SHP77 treated with DMSO at 0.1 percent for 48 hours (cell line): ENCODE results near the gene CCDC134.
"Not testable (repeated sequence)": the region's sequence is repeated elsewhere in the genome, so short reads cannot be mapped to it uniquely, and the experiment has no call there.

Experiments used
- DNase-seq: peaks from one replicate; lab custom pipeline; 2025; lab: John Stamatoyannopoulos, UW

The CCDC134 gene

DNA sequence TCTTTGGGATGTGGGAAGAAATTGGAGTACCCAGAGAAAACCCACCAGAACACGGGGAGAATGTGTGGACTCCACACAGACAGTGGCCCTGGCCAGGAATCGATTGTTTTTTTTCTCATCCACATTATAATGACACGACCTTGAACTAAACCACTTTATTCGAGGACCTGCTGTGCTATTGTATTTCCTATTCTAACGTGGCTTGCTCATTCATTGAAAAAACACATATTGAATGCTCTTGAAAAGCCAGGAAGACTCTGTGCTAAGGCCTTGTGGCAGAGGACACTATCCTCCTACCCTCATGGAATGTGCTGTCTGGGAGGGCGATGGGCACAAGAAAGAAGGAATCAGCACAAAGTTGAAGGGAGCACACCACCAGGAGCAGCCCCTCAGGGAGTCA is 23.3 kb downstream of the CCDC134 start:
- no peak for DNase-seq

DNA sequence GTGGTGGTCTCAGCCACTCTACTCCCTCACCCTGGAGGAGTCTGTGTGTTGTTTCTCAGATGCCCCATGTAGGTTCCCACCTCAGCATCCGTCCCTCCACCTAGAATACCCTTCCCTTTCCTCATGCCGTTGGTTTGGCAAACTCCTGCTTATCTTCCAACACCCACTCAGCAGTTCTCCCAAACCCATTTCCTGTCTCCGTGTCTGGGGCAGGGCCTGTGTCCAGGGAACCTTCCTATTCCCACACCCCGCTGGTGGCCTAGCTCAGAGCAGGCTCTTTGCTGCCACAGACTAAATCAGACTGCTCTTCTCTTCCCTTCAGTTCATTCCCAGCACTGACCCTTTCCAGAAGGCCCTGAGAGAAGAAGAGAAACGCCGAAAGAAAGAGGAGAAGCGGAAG is 24.9 kb downstream of the CCDC134 start:
- no peak for DNase-seq

DNA sequence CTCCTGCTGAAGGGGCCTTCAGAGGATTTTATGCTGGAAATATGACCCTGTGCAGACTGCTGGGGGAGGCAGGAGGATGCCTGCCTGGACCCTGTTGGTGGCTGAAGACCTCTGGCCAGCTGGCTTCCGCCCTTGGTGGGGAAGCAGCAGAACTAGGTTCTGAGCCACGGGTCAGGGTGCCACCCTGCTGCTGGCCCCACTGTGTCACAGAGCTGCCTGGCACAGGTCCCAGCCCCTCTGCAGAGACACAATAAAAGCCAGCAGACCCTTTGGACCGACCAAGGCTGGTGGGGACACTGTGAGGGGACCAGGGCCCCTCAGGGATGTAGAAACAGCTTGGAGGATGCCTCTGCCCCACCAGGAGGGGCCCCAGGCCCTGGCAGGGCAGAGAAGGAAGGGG is 25.5 kb downstream of the CCDC134 start:
- no peak for DNase-seq

DNA sequence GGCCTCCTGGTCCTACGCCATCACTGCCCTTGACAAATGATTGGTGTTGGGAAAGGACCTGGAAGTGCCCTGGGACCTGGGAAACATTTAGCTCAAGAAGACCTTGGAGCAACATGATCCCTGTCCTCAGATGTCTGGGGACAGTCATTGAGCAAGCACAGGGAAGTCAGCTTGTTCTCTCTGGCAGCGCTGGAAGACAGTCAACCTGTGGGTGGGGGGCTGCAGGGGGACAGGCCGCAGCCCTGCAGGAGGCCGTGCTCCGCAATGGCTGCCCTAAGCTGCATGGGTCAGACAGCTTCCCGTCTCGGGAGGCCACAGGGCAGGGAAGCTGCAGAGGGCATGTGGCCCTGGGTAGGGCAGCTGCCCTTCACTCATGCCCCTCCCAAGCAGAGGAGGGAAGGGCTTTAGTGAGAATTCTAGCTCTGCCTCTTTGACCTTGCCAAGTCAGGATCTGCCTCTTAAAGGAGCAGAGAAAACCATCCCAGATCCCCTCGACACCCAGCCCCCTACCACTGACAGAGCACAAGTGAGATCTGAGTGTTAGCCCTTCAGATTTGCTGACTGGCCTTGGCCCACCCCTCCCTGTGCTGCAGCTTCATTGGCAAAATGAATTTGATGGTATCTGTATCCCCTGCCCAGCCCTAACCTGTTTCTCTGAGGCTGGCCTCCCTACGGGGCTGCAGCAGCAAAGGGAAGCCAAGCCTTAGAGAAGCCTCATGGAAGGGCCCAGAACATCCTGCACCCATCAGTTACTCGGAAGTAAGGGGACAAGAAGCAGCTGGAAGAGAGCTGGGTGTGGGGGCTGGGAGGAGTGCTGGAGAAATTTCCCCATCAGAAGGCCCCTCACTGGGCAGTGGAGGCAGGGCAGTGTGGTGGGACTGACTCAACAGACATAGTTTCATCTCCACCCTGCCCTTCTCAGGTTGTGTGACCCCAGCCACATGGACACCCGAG is 26.2 kb downstream of the CCDC134 start:
- no peak for DNase-seq

DNA sequence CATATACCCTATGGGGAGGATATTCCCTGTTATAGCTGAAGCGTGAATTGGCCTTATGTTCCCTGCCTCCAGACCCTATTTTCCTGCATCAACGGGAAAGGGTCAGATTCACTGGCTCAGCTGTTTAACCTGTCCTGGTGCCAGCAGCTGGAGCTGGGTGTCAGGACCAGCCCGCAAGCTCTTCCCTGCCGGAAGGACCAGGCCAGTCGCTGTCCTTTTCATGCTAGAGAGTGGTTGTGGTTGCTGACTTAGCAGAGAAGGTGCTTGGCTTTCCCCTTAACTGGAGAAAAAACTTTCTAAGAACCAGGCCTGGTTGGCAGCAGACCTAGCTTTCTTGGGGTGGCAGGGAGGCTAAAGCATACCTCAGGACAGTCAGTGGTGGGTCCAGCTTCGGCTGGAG is 27.2 kb downstream of the CCDC134 start:
- no peak for DNase-seq

DNA sequence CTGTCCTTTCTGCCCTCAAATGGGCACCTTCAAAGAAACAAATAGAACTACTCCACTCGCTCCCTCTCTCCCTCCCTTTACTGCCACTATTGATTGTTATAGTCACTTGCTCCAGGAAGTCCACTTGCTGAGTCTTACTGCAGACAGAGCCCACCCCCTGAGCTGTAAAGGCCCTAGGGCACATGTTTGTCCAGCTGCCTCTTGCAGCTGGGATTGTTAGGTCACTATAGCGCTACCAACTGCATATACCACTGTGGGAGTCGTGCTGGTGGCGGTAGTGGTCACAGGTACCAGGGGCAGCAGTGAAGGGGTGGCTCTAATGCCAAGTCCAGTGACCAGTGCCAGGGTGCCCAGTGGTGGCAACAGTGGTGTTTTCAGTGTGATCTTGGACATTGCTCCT is 28.0 kb downstream of the CCDC134 start:
- peak; percentile 90 for DNase-seq

DNA sequence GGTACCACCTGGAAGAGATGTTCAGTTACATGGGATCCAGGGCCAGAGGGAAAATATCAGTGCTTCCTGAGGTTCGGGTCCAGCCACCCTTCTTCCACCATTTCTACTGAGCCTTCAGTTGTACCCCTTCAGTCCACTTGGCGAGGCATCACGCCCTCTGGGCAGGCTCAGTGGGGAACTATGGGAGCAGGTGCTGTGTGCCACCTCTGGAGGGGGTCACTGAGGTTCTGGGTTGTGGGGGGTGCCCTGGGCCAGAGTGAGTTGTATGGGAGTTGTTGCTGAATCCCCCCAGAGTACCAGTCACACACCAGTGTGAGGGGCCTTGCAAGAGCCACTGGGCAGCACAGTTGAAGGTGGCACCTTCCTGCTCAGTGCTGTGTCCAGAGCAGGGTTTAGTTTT is 29.7 kb downstream of the CCDC134 start:
- DNase-seq, result no peak

DNA sequence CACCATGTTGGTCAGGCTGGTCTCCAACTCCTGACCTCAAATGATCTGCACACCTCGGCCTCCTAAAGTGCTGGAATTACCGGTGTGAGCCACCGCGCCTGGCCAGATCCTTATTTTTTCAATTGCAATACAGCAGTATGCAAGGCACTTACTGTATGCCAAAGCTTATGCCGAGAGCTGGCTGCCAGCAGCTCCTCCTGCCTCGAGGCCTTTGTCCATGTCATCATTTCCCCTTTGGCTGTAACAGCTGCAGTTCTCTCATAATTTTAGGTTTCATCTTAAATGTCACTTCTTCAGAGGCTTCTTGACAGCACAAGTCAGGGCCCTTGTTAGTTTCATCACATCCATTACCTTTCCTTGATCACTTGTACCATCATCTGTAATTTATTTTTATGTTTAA is 30.9 kb downstream of the CCDC134 start:
- DNase-seq, result no peak

DNA sequence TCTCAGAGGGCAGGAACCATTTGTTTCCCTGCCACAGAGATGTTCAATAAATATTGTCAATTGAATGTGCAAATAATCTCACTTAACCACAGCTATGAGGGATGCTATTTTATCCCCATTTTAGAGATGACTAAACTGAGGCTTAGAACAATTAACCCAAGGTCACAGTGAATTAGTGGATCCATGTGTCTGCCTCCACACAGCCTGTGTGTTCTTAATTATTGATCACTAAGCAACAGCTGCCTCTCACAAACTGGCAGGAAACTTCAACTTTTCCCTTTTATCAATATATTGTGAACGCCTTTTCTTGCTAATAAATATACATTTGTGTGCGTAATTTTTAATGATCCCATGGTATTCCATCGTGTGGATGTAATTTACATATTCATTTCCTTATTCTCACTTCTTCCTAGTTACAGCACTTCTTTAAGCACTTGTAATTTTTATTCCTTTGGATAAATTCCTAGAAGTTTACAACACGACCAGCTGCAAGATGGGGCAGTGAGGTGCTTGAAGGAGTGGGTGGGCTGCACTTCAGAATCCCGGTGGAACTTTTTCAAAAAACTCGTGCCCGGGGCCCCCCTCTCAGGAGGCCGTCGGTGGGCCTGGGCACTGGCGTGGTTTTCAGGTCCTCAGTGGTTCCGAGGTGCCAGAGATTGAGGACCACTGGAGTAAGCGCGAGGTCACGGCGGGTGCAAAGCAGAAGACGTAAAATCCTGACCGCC is 31.5 kb downstream of the CCDC134 start:
- no peak for DNase-seq

DNA sequence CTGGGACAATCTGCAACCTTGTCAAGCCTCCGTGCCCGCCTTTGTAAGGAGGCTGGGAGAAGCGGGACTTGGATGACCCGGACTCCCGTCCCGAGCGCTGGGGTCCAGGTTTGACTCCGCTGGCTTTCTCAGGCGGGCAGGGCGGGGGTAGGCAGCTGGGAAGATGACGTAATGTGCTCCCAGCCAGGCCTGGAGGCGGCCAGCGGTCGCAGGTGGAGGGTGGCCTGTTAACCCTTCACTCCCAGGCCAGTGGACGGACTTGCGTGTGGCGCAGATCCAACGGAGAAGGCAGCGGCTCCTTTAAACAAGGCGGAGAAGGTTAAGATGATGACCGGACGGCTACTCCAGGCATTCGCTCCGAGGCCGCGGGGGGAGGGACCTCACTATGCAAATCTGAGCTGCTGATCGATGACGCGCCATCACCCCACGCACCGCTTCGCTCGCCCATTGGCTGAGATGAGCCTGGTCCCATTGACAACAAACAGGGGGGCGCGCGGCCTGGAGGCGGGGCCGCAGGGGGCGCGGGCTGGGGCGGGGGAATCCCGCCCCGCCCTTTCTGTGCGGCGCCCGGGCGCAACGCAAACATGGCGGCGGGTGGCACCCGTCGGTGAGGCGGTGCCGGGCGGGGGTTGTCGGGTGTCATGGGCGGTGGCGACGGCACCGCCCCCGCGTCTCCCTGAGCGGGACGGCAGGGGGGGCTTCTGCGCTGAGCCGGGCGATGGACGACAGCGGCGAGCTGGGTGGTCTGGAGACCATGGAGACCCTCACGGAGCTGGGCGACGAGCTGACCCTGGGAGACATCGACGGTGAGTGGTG is 32.3 kb downstream of the CCDC134 start, which contains the start of gene SREBF2:
TSS of gene SREBF2 (plus strand) at position 553 of the 816 bp plus-strand sequence. CDS start at position 719, 166 bp downstream.
- DNase-seq, result peak; percentile 97

DNA sequence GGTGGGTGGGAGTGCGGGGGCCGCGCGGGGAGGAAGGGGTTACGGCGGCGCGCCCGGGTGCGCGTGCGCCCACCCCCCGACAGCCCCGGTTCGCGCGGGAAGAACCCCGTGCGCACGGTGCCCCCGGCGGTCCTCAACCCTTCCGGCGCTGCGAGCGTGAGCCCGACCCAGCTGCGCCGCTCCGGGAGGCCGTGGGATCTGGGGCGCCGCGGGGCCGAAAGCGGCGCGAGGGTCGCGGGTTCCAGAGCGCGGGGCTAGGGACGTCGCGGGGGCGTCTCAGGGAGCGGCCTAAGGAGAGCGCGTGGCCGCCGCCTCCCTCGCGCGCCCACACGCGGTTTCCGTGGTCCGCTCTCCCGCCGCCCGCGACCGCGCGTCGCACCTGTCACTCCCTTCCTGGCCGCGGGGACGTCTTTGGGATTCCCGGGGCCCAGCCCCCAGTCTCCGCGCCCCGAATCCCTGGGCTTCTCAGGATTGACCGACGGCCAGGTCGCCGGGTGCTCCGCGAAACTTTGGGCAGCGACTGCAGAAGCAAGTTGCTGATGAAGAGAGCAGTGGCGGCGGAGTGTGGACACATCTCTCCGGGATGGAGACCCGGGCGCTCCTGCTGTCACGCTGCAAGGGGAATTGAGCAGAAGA is 33.0 kb downstream of the CCDC134 start:
- DNase-seq, result no peak

DNA sequence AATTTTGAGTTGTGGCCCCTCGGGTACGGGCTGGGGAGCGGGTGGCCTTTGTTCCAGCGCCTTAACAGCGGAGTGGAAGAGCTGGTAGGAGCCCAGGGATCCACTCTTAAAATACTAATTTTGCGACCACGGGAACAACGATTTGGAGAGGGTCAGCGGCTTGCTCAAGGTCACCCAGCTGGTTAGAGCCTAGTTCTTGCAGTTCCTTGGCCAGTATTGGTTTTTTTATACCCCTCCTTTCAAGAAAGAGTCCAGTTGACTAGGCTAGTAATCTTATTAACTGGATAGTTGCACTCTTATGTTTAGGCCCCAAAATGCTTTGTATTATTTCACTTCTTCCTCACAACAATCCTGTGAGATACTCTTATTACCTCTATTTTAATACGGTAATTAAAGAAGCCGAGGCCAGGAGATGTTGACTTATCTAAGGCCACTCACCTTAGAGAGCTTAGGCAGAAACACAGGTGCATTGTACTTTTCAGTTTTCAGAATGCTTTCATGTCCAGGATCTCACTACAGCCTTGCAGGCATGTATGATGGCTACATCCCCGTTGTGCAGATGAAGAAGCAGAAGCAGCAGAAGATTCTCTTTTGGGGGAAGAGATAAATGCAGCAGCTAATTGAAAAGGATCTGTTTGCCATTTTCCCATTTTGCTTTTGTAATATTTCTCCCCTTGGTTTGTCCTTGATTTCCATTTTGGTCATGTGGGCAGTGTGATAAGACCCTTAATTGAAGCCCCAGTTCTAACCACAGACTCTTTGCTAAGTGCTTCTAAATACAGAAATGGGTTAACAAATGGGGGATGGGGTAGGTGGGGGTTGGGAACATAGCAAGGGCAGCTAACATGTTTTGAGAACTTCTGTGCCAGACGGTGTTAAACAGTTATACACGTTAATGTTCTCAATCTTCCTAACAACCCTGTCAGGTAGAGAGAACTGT is 33.8 kb downstream of the CCDC134 start:
- no peak for DNase-seq

DNA sequence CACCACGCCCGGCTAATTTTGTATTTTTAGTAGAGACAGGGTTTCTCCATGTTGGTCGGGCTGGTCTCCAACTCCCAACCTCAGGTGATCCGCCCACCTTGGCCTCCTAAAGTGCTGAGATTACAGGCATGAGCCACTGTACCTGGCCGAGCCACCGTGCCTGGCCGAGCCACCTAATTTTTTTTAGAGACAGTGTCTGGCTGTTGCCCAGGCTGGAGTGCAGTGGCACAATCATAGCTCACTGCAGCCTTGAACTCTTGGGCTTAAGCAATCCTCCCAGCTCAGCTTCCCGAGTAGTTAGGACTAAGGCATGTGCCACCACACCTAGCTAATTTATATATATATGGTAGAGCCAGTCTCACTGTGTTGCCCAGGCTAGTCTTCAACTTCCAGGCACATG is 35.0 kb downstream of the CCDC134 start:
- not testable (repeated sequence) for DNase-seq

DNA sequence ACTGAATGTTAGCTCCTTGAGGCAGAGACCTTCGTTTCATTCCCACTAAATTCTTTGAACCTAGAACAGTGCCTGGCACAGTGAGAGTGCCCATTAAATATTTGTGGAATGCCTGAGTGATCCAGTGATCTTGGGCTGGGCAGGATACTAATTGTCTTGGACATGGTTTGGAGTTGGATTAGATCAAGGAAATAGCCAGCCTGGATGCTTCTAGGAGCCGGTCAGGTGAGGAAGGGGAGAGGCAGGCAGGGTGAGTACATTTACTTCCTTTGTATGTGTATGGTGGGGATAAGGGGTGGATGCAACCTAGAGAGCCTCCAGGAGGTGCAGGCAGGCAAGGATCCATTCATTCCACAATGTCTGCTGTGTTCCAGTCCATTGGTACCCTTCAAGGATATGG is 36.1 kb downstream of the CCDC134 start:
- DNase-seq, result no peak

DNA sequence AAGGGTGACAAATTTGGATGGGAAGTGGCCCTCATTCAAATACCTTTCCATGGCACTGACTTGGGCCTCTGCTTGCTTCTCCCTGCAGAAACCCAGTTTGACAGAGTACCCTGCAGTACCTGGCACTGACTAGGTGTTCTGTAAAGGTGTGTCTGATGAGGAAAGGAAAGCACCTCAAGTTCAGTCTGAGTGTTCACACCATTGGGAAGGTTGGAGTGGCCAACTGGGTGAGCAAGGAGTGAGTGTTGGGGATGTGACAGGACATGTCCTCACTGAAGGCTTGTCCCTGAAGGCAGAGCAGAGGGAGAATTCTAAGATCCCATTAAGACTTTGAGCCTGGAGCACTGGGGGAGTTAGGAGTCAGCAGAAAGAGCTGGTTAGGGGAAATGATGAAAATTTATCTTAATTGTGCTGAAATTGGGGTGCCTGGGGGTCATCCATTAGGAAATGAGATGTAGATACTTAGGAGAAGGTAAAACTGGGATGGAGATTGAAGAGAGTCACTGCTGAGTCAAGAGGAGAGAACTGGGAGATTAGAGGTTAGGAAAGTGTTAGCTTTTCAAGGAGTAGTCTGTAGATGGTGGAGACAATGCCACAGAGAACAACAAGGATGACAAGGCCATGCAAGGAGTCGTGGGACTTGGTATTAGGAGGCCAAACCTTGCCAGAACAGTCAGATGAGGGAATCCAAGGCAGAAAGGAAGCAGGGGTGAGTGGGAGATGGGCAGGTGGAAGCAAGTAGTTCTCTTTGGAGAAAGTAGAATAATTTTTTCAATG is 38.6 kb downstream of the CCDC134 start:
- no peak for DNase-seq

DNA sequence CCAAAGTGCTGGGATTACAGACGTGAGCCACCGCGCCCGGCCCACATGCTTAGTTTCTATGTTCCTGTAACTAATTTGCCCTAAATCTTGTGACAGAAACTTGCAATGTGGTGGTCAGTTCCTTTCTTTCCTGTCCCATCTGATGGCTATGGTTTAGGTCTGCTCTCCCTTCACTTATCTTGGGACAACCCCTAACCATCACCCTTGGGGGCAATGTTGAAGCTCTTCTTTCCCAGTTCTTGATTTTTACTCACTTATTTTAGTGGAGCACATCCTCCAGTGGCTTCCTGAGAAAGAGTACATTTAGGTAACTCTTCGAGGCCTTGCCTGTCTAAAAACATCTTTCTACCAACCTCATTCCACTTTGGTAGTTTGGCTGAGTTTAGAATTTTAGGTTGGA is 39.7 kb downstream of the CCDC134 start:
- DNase-seq, result no peak

DNA sequence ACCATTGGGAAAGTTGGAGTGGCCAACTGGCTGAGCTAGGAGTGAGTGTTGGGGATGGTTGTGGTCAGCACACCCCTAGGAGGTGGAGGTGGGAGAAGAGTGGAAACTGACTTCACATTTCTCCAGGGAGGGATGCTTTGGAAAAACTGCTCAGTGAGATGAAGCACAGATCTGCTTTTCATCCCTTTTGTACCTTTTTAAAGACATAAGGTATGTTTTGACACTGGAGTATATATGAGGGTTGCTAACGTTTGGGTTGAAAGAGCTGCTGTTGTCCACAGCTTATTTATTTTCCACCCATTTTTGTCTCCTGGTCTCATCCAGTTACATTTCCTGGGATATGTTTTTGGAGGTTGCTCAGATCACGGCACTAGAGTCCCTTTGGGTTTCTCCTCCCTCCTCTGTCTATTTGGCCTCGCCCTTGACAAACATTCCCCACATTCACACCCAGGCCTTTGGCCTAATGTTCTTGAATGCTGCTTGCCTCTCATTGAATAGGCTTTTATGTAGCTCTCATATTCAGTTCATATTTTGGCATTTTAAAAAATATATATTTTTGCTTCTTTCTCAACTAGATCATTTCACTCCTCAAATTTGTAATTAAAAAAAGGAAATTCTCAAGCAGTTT is 40.7 kb downstream of the CCDC134 start:
- DNase-seq, result no peak

DNA sequence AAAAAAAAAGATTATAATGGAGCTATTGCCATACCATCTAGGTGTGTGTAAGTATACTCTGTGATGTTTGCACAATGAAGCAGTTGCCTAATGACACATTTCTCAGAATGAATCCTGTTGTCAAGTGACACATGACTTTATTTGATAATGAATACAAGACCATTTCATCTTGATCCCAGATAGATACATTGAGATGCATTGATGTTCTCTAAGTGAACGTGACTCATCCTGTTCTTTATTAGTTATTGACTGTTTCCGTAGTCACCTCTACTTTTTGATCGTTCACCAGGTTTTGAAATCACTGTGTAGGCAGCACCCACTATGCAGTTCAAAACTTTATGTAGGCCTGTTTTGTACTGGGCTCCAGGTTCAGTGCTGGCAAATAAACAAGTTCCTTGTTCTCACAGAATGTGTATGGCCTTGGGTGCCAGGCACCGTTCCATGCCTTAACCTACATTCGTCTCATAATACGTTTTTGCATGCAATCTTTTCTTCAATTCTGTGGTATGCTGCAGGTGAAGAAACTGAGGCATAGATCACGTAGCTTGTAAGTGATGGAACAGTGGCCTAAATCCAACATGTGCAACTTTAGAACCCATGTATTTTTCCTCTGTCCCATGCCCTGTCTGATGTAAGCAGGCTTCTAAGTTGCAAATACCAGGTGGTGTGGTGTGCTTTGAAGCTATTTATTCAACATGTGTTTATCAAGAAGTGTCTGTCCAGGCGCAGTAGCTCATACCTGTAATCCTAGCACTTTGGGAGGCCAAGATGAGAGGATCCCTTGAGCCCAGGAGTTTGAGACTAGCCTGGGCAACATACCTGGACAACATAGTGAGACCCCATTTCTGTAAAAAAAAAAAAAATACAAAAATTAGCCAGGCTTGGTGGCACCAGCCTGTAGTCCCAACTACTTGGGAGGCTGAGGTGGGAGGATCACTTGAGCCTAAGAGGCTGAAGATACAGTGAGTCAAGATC is 42.8 kb downstream of the CCDC134 start:
- no peak for DNase-seq
